Astrocyte (in vitro differentiated cells and primary cell): ENCODE data around the gene KIF26B.

Experiments
- CTCF ChIP-seq: IDR thresholded peaks from 2 replicates; pipeline ENCODE4 v1.5.1; 2011; ENCODE audit warnings: low read depth, mild to moderate bottlenecking, inconsistent platforms, low read length, moderate library complexity; ENCODE audit not compliant: insufficient read depth
- EZH2 ChIP-seq: IDR thresholded peaks from 2 replicates; pipeline ENCODE4 v1.6.1; 2012; ENCODE audit warnings: mild to moderate bottlenecking, low read length, inconsistent platforms; ENCODE audit not compliant: insufficient read depth

- TF ChIP-seq CTCF: no peak
- no peak for TF ChIP-seq EZH2
These were observed 42.3 kb downstream of the KIF26B start for GRCh38 chr1:245197121-245197520.
